Activated CD4-positive, alpha-beta T cell treated with anti-CD3 and anti-CD28 coated beads for 4 hours (primary cell): ENCODE results near the gene GPR150.
A peak's percentile ranks its signal among the peaks of the same experiment; 100 is the strongest.

Source experiments
- DNase-seq, 2 donors: peaks; one replicate each; pipeline ENCODE4 v3.0.0-alpha.2; 2020

Gene GPR150

DNA sequence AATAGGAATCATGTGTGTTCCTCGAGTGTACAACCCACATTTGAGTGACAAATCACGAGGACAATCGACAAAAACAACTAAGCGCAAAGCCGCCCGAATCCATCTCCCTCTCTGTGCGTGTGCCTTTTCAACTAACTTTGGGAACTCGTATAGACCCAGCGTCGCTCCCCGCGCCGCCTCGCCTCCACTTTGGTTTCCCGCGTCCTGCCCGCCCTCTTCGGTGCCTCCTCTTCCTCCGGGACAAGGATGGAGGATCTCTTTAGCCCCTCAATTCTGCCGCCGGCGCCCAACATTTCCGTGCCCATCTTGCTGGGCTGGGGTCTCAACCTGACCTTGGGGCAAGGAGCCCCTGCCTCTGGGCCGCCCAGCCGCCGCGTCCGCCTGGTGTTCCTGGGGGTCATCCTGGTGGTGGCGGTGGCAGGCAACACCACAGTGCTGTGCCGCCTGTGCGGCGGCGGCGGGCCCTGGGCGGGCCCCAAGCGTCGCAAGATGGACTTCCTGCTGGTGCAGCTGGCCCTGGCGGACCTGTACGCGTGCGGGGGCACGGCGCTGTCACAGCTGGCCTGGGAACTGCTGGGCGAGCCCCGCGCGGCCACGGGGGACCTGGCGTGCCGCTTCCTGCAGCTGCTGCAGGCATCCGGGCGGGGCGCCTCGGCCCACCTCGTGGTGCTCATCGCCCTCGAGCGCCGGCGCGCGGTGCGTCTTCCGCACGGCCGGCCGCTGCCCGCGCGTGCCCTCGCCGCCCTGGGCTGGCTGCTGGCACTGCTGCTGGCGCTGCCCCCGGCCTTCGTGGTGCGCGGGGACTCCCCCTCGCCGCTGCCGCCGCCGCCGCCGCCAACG is at the start of gene GPR150:
Gene GPR150, plus strand, starts transcription at position 58 of the 840 bp plus-strand sequence. Its CDS starts 189 bp downstream, at position 247.
- peak; percentile 49 to 62 for DNase-seq

DNA sequence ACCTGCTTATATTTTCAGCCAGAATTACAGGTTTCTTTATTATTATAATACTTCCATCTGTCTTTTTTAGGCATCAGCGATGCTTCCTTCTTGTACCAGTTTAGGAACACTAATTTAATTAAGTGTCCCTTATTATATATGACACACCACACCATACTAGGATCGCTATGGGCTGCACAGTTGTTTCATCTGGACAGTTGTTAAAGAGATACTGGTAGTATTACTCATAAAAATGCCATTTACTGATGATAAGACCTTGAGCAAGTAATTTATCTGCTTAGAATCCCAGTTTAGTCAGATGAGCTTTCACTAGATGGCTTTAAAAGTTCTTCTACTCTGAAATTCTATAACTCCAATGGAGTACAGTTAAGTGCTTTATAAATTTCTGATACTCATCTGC is 47.9 kb upstream of the GPR150 start:
- DNase-seq = no peak

- DNase-seq = no peak
Observed at GRCh38 chr5:95581576-95581975, 38.3 kb upstream of the GPR150 start.

GRCh38 chr5:95583992-95584391 is 35.9 kb upstream of the GPR150 start:
- no peak for DNase-seq

DNA sequence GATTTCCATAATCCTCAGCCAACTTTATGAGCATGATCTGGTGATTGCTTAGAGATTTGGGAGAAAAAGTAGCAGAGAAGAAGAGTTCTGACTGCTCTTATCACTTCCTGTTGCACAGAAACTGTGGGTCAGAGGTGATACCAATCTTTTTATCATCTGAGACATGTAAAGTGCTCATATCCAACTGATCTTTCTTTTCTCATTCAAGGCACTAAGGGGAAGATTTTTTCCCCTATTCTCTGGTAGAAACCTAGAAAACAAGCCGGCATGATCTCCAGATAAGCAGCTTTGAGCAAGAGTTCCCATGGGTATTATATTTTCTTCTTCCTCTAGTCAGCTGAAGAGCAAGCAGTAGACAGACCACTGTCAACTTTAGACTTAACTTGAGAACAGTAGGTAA is 29.0 kb upstream of the GPR150 start:
- no peak for DNase-seq

GRCh38 chr5:95591490-95591901 is 28.4 kb upstream of the GPR150 start:
- DNase-seq = no peak

DNA sequence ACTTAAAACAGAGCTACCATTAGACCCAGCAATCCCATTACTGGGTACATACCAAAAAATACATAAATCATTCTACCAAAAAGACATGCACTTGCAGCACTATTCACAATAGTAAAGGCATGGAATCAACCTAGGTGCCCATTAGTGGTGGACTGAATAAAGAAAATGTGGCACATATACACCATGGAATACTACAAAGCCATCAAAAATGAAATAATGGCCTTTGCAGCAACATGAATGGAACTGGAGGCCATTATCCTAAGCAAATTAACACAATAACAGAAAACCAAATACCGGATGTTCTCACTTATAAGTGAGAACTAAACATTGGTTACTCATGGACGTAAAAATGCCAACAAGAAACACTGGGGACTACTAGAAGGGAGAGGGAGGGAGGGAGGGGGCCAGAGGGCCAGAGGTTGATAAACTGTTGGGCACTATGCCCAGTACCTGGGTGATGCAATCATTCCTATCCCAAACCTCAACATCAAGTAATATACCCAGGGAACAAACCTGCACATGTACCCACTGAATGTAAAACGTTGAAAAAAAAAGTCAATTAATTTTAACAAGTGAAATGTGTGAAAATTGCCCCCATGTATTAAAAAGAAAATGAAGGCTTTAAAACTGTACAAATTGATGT is 24.5 kb upstream of the GPR150 start:
- no peak for DNase-seq

DNA sequence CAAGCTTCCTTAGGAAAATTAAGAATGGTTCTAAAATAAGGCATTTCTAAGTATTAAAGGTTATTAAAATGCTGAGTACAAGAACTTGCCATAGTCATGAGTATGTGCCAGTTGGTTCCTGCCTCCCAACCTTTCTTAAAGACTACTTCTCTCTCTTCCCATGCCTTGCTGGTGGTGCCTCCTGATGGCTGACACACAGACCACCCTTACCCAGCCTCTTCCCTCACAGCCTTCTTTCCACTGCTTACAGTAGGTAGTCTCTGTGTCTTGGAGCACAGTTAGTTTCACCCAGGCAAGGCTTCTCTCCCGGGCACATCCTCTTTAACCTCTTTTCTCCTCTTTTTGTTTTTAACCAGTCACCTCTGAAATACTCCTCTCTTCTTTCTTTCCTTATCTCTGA is 20.6 kb upstream of the GPR150 start:
- DNase-seq = no peak

- no peak for DNase-seq
Observed at GRCh38 chr5:95600557-95600956, 19.3 kb upstream of the GPR150 start.

DNA sequence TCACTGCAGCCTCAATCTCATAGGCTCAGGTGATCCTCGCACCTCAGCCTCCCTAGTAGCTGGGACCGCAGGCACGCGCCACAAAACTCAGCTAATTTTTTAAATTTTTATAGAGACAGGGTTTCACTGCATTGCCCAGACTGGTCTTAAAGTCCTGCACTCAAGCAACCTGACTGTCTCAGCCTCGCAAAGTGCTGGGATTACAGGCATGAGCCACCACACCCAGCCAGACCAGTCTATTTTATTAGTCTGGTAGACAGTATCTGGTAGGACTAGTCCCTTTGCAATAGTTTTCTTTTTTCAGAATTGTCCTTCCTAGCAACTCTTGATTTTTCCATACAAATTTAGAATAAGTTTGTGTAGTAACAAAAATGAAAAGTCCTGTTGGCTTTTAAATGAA is 14.1 kb upstream of the GPR150 start:
- no peak for DNase-seq

DNA sequence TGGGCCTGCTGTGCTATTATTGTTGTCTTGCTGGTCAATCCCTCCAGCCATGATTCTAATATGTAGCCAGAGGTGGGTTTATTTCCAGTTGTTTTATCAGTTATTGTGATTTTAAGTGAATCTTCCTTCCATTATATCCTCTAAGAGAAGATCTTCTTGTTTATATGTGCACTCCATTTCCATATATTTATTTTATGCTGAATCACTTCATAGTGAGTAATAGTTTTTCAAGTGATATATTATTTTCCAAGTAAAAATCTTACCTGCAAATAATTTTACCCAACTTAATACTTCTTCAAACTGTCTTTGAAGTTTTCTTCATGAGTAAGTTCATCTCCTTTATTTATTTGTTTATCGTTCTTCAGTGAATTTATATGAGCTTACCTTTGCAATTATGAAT is 13.5 kb upstream of the GPR150 start:
- DNase-seq = no peak

DNA sequence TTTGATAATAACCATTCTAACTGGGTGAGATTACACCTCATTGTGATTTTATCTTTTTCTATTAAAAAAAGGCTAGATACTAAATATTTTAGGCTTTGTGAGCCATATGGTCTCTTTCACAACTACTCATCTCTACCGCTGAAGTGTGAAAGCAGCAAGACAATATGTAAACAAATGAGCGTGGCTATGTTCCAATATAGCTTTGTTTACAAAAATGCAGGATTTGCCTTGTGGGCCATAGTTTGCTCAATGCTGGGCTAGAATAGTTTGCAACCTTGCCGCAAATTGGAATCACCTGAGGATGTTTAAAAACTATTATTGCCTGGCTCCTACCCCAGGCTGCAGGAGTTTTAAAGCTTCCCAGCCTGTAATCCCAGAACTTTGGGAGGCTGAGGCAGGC is 10.2 kb upstream of the GPR150 start:
- no peak for DNase-seq

- no peak for DNase-seq
Observed at GRCh38 chr5:95610546-95610945, 9.3 kb upstream of the GPR150 start.

- no peak for DNase-seq
Observed at GRCh38 chr5:95611396-95611795, 8.5 kb upstream of the GPR150 start.

DNA sequence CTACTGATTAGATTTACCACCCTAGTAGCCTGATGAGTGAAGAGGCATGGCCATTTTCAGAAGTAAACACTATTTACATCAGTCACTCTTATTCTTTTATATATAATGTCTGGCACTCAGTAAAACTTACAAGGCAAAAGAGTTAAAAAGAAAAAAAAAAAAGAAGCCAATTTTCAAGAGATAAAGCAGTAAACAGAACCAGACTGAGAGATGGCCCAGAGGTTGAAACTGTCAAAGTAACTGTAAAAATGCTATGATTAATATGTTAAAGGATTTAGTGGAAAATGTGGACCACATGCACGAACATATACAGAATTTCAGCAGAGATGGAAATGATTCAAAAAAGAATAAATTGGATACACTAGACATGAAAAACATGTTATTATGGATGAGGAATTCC is 6.4 kb upstream of the GPR150 start:
- DNase-seq = no peak

DNA sequence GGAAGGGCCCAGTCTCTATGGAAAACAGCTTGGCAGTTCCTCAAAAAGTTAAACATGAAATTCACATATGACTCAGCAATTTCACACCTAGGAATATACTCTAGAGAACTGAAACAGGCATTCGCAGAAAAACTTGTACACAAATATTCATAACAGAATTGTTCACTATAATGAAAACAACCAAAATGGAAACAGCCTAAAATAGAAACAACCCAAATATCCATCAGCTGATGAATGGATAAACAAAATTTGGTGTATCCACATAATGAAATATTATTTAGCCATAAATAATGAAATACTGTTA is 4.8 kb upstream of the GPR150 start:
- DNase-seq = no peak

GRCh38 chr5:95617057-95617456 is 2.8 kb upstream of the GPR150 start:
- no peak for DNase-seq

DNA sequence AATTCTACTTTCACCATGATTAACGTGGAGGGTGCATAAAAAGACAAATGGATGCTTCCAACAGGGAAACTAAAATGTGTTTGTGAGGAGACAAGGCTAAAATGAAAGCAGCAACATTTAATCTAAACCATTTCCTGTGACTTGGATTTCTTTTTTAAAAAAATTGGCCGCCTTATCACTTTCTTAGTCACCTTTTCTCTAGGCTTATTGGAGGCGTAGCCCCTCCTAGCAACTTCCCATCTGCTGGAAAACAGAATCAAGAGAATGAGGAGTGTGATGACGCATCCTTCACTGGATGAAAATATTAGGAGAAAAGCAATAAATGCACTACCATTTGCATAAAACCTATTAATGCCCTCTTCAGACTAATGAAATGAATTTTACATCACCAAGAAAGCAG is 791 bp upstream of the GPR150 start:
- DNase-seq = no peak

- DNase-seq = no peak
Observed at GRCh38 chr5:95619514-95620029, 315 bp upstream of the GPR150 start.

DNA sequence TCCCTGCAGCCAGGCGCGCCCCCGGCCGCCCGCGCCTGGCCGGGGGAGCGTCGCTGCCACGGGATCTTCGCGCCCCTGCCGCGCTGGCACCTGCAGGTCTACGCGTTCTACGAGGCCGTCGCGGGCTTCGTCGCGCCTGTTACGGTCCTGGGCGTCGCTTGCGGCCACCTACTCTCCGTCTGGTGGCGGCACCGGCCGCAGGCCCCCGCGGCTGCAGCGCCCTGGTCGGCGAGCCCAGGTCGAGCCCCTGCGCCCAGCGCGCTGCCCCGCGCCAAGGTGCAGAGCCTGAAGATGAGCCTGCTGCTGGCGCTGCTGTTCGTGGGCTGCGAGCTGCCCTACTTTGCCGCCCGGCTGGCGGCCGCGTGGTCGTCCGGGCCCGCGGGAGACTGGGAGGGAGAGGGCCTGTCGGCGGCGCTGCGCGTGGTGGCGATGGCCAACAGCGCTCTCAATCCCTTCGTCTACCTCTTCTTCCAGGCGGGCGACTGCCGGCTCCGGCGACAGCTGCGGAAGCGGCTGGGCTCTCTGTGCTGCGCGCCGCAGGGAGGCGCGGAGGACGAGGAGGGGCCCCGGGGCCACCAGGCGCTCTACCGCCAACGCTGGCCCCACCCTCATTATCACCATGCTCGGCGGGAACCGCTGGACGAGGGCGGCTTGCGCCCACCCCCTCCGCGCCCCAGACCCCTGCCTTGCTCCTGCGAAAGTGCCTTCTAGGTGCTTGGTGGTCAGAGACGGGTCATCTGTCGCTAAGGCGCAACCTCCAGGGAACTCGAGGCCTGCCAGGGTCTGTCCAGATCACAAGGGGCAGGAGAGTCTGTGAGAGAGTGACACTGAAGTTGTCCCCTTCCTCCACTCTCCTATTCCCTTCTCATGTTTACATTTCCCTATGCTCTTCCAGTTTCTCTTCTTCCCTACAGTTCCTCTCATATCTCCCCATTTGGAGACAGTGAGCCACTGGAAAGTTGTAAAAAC is 1.3 kb downstream of the GPR150 start:
- peak; percentile 31 to 44 for DNase-seq

DNA sequence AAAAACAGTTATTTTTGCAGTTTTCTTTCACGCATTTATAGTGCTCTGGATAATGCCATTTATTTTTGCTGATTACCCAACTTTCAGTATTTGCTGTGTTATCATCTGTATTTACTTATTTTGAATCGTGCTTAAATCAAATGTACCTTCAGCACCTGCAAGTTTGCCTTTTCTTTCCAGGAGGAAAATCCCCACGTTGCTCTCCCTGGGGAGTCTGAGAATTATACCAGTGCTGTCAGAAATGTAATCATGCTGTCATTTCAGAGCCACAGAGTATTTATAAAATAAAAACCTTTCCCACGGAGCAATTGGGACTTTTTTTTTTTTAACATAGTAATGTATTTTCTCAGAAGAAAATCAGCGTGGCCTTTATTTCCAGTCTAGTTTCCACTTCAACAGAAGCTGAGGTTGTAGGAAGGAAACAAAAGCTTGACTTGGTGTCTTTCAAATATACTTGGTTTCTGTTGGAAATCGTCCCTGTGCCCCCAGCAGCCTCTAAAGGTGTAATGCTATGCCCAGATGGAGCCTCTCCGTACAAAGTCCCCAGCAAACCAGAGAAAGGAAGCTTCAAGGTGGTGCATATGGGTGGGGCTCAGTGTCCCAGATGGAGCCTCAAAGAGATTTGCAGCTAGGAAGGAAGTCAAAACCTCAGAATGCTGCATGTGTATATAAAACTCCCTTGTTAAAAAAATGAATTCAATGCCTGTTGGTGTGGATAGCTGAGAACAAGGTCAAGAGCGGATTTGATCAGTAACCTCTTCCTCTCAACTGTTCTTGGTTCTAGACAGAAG is 2.1 kb downstream of the GPR150 start:
- DNase-seq = peak in 1 of 2 donors; percentile 6

GRCh38 chr5:95623706-95624105 is 3.8 kb downstream of the GPR150 start:
- no peak for DNase-seq
